AG04449 (cell line): ENCODE results near the gene RIOX2.

Experiments
- CTCF ChIA-PET: fragments of 350-600 bp; formaldehyde crosslinking; extraction: SDS; loops from one replicate; lab custom pipeline; 2021; ENCODE audit warnings: antibody characterized with exemption; lab: Yijun Ruan, JAX
- POLR2A ChIA-PET: fragments of 400-600, 350-600 bp; formaldehyde crosslinking; extraction: SDS; loops from one replicate; lab custom pipeline; 2020; ENCODE audit warnings: antibody characterized with exemption, inconsistent platforms; lab: Yijun Ruan, JAX
- DNase-seq: peaks from one replicate; pipeline ENCODE4 v3.0.0-alpha.2; 2010; ENCODE audit warnings: low read depth, low spot score
- H3K4me3 ChIP-seq: 2 replicates; pipeline ENCODE4 v1.5.1; 2011; ENCODE audit warnings: low read depth, mild to moderate bottlenecking, control low read depth, low read length
- CTCF ChIP-seq: IDR thresholded peaks from one replicate; pipeline ENCODE4 v1.5.1; 2011; ENCODE audit warnings: mild to moderate bottlenecking, moderate library complexity, low read length, control low read depth, inconsistent platforms; ENCODE audit not compliant: insufficient read depth; ENCODE audit errors: missing control alignments

Gene RIOX2

DNA sequence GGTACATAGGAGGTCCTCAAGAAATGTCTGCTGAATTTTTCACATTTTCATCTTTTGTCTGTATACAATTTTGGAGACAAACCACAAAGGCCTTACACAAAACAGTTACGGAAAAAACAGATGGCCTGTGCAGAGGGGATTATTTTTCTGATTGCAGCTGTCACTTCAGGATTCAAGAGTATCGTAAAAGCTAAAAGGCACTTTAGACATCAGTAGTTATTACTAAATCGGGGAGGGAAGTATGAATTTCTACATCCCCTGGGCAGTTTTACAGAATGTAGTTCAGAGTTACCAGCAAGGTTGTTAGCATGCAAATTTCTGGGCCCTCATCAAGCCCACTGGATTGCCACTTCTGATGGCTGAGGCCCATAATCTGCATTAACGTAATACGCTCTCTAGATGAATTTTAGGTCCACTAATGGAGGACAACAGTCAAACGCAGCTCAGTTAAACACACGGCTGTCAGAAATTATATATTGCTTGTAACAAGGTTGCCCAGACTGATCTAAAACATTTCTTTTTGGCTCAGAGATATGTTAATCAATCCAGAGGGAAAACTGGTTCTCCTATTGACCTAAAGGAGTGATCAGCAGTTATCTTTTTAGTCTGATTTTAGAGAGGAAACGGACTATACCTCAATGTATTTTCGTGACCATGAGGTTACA, 1.1 kb downstream of the RIOX2 start:
- DNase-seq, result no peak
- POLR2A ChIA-PET, result interaction anchor here (0.8 to 0.9 kb wide), 2 partner anchors 30 to 150 kb away, joined by 4 to 6 read pairs; partner anchors contain the start of gene CRYBG3
- CTCF ChIA-PET, result interaction anchor here (0.8 to 2.1 kb wide), 6 partner anchors 13 to 206 kb away, joined by 3 to 6 read pairs (median 3); no protein-coding TSS in a partner anchor
- TF ChIP-seq CTCF, result no peak
- peak overlapping the region; percentile 68 for H3K4me3 ChIP-seq

GRCh38 chr3:97970156-97970555, 2.1 kb downstream of the RIOX2 start:
- ChIA-PET POLR2A (interaction anchor here (0.5 kb wide), 1 partner anchor 44 kb away, joined by 3 read pairs; no protein-coding TSS in a partner anchor), CTCF (interaction anchor here (1.6 to 2.1 kb wide), 3 partner anchors 16 to 146 kb away, joined by 3 to 6 read pairs (median 3); no protein-coding TSS in a partner anchor)
- no peak for DNase-seq
- TF ChIP-seq CTCF, result no peak
- H3K4me3 ChIP-seq, result no peak overlapping the region

DNA sequence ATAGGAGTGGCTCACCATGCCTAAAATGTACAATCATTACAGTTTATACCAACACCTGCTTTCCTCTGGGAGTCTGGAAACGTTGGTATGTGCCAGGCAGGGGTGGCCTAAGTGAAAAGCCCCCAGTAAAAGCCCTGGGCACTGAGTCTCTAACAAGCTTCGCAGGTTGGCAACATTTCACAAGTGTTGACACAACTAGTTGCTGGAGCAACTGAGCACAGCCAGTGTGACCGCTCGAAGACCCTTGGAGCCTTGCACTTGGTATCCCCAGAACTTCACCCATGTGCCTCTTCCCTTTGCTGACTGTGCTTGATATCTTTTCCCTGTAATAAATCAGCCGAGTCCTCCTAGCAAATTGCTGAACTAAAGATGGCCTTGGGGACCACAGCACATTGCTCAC, 2.7 kb downstream of the RIOX2 start:
- TF ChIP-seq CTCF, result no peak
- no peak overlapping the region for H3K4me3 ChIP-seq
- no peak for DNase-seq
- CTCF ChIA-PET, result interaction anchor here (1.7 to 2.1 kb wide), 2 partner anchors 54 to 146 kb away, joined by 3 to 6 read pairs; no protein-coding TSS in a partner anchor
- POLR2A ChIA-PET, result no interaction called here

DNA sequence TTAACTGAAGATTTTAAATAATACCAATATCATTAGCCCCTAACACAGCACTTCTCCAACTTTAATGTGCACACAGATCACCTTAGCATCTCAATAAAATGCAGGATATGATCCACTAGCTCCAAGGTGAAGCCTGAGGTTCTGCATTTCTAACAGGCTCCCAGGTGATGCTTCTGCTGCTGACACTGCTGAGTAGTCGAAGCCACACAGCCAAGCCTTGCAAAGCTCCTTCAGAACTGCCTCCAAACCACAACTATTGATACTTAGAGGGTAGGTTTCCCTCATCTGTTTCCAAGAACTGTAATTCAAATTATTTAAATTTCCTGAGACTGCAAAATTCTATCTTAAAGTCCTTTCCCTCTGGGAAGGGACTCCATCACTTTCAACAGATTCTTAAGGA, 3.9 kb downstream of the RIOX2 start:
- ChIA-PET CTCF (interaction anchor here (0.8 kb wide), 1 partner anchor 55 kb away, joined by 3 read pairs; no protein-coding TSS in a partner anchor), POLR2A (no interaction called here)
- H3K4me3 ChIP-seq, result no peak overlapping the region
- no peak for TF ChIP-seq CTCF
- no peak for DNase-seq

GRCh38 chr3:97967966-97968365, 4.3 kb downstream of the RIOX2 start:
- ChIA-PET POLR2A (no interaction called here), CTCF (no interaction called here)
- H3K4me3 ChIP-seq, result no peak overlapping the region
- TF ChIP-seq CTCF, result no peak
- DNase-seq, result no peak

DNA sequence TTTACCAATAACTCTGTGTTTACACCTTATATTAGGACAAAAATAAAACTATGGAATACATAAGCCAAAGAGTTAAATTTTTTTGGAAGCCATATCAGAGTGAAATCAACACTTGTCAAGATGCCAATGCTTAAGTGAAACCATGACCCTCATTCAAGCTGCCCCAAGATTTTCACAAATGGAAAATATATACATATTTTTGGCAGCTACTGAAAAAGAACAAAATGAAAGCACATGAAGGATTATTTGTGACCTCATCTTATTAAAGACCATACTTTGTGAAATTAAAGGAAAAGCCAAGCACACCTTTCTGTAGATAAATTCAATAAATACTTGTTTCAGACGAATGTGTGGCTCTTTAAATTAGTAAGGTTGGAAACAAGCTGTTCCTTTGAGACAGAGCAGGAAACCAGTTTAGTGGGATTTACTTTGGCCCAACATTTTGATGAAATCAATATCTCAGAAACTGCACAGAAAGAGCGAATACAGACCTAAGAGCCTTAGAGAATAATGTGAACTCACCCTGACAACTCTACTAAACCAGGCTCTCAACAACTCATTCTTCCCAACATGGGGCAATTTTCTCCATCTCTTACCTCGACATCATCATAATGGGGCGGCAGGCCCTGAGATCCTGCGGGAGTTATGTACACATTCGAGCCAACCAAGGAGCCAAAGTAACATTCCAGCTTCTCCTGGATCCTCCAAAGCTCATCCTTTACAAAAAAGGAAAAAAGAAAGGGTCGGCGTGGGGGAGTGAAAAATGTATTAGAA, 11.1 kb downstream of the RIOX2 start:
- no peak overlapping the region for H3K4me3 ChIP-seq
- ChIA-PET CTCF (no interaction called here), POLR2A (no interaction called here)
- no peak for TF ChIP-seq CTCF
- DNase-seq, result no peak
